ENCODE data around the gene ABHD18.
"Not testable (repeated sequence)": the region's sequence is repeated elsewhere in the genome, so short reads cannot be mapped to it uniquely, and the experiment has no call there.

ABHD18 gene

GRCh38 chr4:127965062-127965802 lies at the start of gene ABHD18, which contains the start of gene MFSD8:
ABHD18 (plus strand) TSS chr4:127965406; CDS start chr4:127982956, 17,550 bp downstream.
MFSD8 (minus strand) TSS chr4:127965173; CDS start chr4:127965133, 40 bp downstream.
- peak; percentile 97 for DNase-seq (ENCODE audit: low read depth)
- peak within 1 kb of the TSS; percentile 98 for H3K4me3 ChIP-seq (ENCODE audit: low read length)
- TF ChIP-seq CTCF (conservative IDR thresholded peaks at IDR 0.05; ENCODE audit: low read depth, low read length) = peak; percentile 54

DNA sequence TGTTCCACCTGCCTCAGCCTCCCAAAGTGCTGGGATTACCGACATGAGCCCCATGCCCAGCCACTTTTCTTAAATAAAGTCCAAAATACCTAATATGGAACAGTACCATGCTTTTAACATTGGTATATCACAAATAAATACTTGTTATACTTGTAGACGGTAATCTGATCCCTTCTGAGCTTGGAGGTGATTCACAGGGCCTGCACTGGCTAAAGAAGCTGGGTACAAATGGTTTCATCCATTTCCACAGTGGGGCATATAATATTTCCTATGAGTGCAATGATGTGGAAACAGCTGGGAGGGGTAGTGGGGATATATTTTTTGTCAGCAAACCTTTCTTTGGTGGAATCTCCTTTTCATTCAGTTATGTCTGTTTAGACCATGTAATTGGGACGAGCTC lies 48.7 kb upstream of the ABHD18 start:
- H3K4me3 ChIP-seq (ENCODE audit: low read length) = no peak overlapping the region
- DNase-seq (ENCODE audit: low read depth) = no peak
- no peak for TF ChIP-seq CTCF (conservative IDR thresholded peaks at IDR 0.05; ENCODE audit: low read depth, low read length)

GRCh38 chr4:127917151-127917550 lies 48.1 kb upstream of the ABHD18 start:
- no peak for DNase-seq (ENCODE audit: low read depth)
- no peak overlapping the region for H3K4me3 ChIP-seq (ENCODE audit: low read length)
- TF ChIP-seq CTCF (conservative IDR thresholded peaks at IDR 0.05; ENCODE audit: low read depth, low read length) = no peak

- no peak for TF ChIP-seq CTCF (conservative IDR thresholded peaks at IDR 0.05; ENCODE audit: low read depth, low read length)
- H3K4me3 ChIP-seq (ENCODE audit: low read length) = no peak overlapping the region
- no peak for DNase-seq (ENCODE audit: low read depth)
Observed at GRCh38 chr4:127920521-127920920, 44.7 kb upstream of the ABHD18 start.

- DNase-seq (ENCODE audit: low read depth) = no peak
- TF ChIP-seq CTCF (conservative IDR thresholded peaks at IDR 0.05; ENCODE audit: low read depth, low read length) = no peak
- no peak overlapping the region for H3K4me3 ChIP-seq (ENCODE audit: low read length)
Observed at GRCh38 chr4:127922226-127922625, 43.0 kb upstream of the ABHD18 start.

DNA sequence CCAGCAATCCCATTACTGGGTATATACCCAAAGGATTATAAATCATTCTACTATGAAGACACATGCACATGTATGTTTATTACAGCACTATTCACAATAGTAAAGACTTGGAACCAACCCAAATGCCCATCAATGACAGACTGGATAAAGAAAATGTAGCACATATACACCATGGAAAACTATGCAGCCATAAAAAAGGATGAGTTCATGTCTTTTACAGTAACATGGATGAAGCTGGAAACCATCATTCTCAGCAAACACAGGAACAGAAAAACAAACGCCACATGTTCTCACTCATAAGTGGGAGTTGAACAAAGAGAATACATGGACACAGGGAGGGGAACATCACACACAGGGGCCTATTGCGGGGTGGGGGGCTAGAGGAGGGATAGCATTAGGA lies 39.5 kb upstream of the ABHD18 start:
- not testable (repeated sequence) for DNase-seq (ENCODE audit: low read depth); H3K4me3 ChIP-seq (ENCODE audit: low read length)

GRCh38 chr4:127930175-127930574 lies 35.0 kb upstream of the ABHD18 start:
- no peak overlapping the region for H3K4me3 ChIP-seq (ENCODE audit: low read length)
- no peak for DNase-seq (ENCODE audit: low read depth)
- no peak for TF ChIP-seq CTCF (conservative IDR thresholded peaks at IDR 0.05; ENCODE audit: low read depth, low read length)

DNA sequence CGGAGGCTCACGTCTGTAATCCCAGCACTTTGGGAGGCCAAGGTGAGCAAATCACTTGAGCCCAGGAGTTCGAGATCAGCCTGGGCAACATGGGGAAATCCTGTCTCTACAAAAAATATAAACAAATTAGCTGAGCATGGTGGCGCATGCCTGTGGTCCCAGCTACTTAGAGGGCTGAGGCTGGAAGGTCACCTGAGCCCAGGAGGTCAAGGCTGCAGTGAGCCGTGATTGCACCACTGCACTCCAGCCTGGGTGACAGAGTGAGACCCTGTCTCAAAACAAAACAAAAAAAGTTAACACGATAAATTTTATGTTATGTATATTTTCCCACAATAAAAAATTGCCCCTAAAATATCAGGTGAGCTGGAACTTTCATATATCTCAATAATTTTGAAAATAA lies 33.4 kb upstream of the ABHD18 start:
- H3K4me3 ChIP-seq (ENCODE audit: low read length); DNase-seq (ENCODE audit: low read depth): not testable (repeated sequence)

Measured in retinal pigment epithelial cell (primary cell).